H9 (cell line): Measurements from ENCODE around the gene PRDX2. TPM values are rescaled to one million over a fixed set of nuclear protein-coding genes. Genes with fewer than 3 reads are reported as not detected.
A peak's percentile ranks its signal among the peaks of the same experiment; 100 is the strongest.

Source experiments
- DNase-seq: peaks from one replicate; pipeline ENCODE4 v3.0.0-alpha.2; 2017
- H2AFZ ChIP-seq: one replicate; pipeline ENCODE4 v1.6.1; 2013; ENCODE audit warnings: mild to moderate bottlenecking, low read length, control low read depth, moderate library complexity
- H2AK5ac ChIP-seq: 2 replicates; pipeline ENCODE4 v1.6.1; 2013; ENCODE audit warnings: low read length, control low read depth, mixed read lengths; ENCODE audit not compliant: insufficient read length
- H2BK120ac ChIP-seq: one replicate; pipeline ENCODE4 v1.6.1; 2013; ENCODE audit warnings: low read depth, mild to moderate bottlenecking, low read length, control low read depth, inconsistent platforms; ENCODE audit not compliant: poor library complexity, severe bottlenecking
- H2BK12ac ChIP-seq: 2 replicates; pipeline ENCODE4 v1.6.1; 2013; ENCODE audit warnings: low read length, control low read depth, mixed read lengths, low read depth; ENCODE audit not compliant: insufficient read length
- H2BK15ac ChIP-seq: 2 replicates; pipeline ENCODE4 v1.6.1; 2013; ENCODE audit warnings: low read depth, low read length, control low read depth
- H2BK20ac ChIP-seq: one replicate; pipeline ENCODE4 v1.6.1; 2013; ENCODE audit warnings: low read depth, mild to moderate bottlenecking, low read length, control low read depth, inconsistent platforms; ENCODE audit not compliant: poor library complexity, severe bottlenecking
- H2BK5ac ChIP-seq: 2 replicates; pipeline ENCODE4 v1.6.1; 2013; ENCODE audit warnings: low read length, control low read depth, mixed read lengths; ENCODE audit not compliant: insufficient read length
- H3K14ac ChIP-seq: 2 replicates; pipeline ENCODE4 v1.6.1; 2013; ENCODE audit warnings: low read length, control low read depth; ENCODE audit not compliant: insufficient read depth
- H3K18ac ChIP-seq: 2 replicates; pipeline ENCODE4 v1.6.1; 2013; ENCODE audit warnings: low read depth, mild to moderate bottlenecking, mixed read lengths, low read length, control low read depth; ENCODE audit not compliant: insufficient read length
- H3K23ac ChIP-seq: 2 replicates; pipeline ENCODE4 v1.6.1; 2013; ENCODE audit warnings: low read length, control low read depth, mixed read lengths, low read depth; ENCODE audit not compliant: insufficient read length
- H3K23me2 ChIP-seq: 2 replicates; pipeline ENCODE4 v1.6.1; 2013; ENCODE audit warnings: low read depth, mild to moderate bottlenecking, mixed read lengths, low read length, control low read depth; ENCODE audit not compliant: insufficient read length, poor library complexity, severe bottlenecking
- H3K27ac ChIP-seq: 2 replicates; pipeline ENCODE4 v1.5.1; 2013; ENCODE audit warnings: low read length, control low read depth, mixed read lengths, low read depth; ENCODE audit not compliant: insufficient read length
- H3K27me3 ChIP-seq: 2 replicates; pipeline ENCODE4 v1.6.1; 2013; ENCODE audit warnings: low read length, control low read depth, inconsistent platforms; ENCODE audit not compliant: insufficient read depth
- H3K4ac ChIP-seq: 2 replicates; pipeline ENCODE4 v1.6.1; 2013; ENCODE audit warnings: low read depth, mild to moderate bottlenecking, control low read depth, inconsistent platforms, low read length, moderate library complexity
- H3K4me1 ChIP-seq: 2 replicates; pipeline ENCODE4 v1.6.1; 2013; ENCODE audit warnings: low read length, control low read depth, inconsistent platforms; ENCODE audit not compliant: insufficient read depth
- H3K4me2 ChIP-seq: 2 replicates; pipeline ENCODE4 v1.6.1; 2013; ENCODE audit warnings: low read length, control low read depth, mixed read lengths; ENCODE audit not compliant: insufficient read length, insufficient read depth
- H3K56ac ChIP-seq: 2 replicates; pipeline ENCODE4 v1.6.1; 2013; ENCODE audit warnings: low read depth, mild to moderate bottlenecking, mixed read lengths, low read length, control low read depth; ENCODE audit not compliant: insufficient read length
- H3K79me1 ChIP-seq: 2 replicates; pipeline ENCODE4 v1.6.1; 2013; ENCODE audit warnings: low read depth, mild to moderate bottlenecking, moderate library complexity, low read length, control low read depth, inconsistent platforms; ENCODE audit not compliant: insufficient read depth, poor library complexity, severe bottlenecking
- H3K79me2 ChIP-seq: 2 replicates; pipeline ENCODE4 v1.6.1; 2013; ENCODE audit warnings: low read length, control low read depth, inconsistent platforms; ENCODE audit not compliant: insufficient read depth
- H3K9ac ChIP-seq: 2 replicates; pipeline ENCODE4 v1.6.1; 2013; ENCODE audit warnings: low read length, control low read depth, mixed read lengths; ENCODE audit not compliant: insufficient read length; ENCODE audit errors: extremely low read depth
- H3K9me3 ChIP-seq: one replicate; pipeline ENCODE4 v1.6.1; 2013; ENCODE audit warnings: low read depth, low read length, inconsistent platforms; ENCODE audit not compliant: control insufficient read depth
- H3T11ph ChIP-seq: one replicate; pipeline ENCODE4 v1.6.1; 2013; ENCODE audit warnings: mild to moderate bottlenecking, low read length, control low read depth, inconsistent platforms
- H4K20me1 ChIP-seq: one replicate; pipeline ENCODE4 v1.6.1; 2013; ENCODE audit not compliant: control insufficient read depth, insufficient read length, insufficient read depth
- H4K5ac ChIP-seq: 2 replicates; pipeline ENCODE4 v1.6.1; 2013; ENCODE audit warnings: low read depth, mild to moderate bottlenecking, mixed read lengths, low read length, control low read depth; ENCODE audit not compliant: insufficient read length
- H4K8ac ChIP-seq: replicated peaks from 2 replicates; pipeline ENCODE4 v1.6.1; 2013; ENCODE audit warnings: low read length, control low read depth, mixed read lengths, low read depth; ENCODE audit not compliant: insufficient read length
- H4K91ac ChIP-seq: 2 replicates; pipeline ENCODE4 v1.6.1; 2013; ENCODE audit warnings: low read depth, mild to moderate bottlenecking, moderate library complexity, mixed read lengths, low read length, control low read depth; ENCODE audit not compliant: insufficient read length
- H3K27ac Mint-ChIP-seq, 3 experiments: 2 replicates in 2 of 3; 3 replicates in 1 of 3; pipeline ENCODE4 v1.8.0; 2020 to 2021; ENCODE audit warnings: mixed read lengths in 3 of 3, mild to moderate bottlenecking in 1 of 3, moderate library complexity in 1 of 3
- H3K27me3 Mint-ChIP-seq: 2 replicates; pipeline ENCODE4 v1.8.0; 2021; ENCODE audit warnings: low read depth, mild to moderate bottlenecking, moderate library complexity, mixed read lengths
- H3K36me3 Mint-ChIP-seq, 3 experiments: 2 replicates in 2 of 3; 3 replicates in 1 of 3; pipeline ENCODE4 v1.8.0; 2020 to 2021; ENCODE audit warnings: low read depth in 3 of 3, mixed read lengths in 3 of 3; ENCODE audit not compliant: insufficient read depth in 1 of 3
- H3K4me1 Mint-ChIP-seq, 2 experiments: 2 replicates each; pipeline ENCODE4 v1.8.0; 2020; ENCODE audit warnings: mixed read lengths in 2 of 2
- H3K4me3 Mint-ChIP-seq, 2 experiments: 2 replicates in 1 of 2; 3 replicates in 1 of 2; pipeline ENCODE4 v1.8.0; 2020 to 2021; ENCODE audit warnings: mild to moderate bottlenecking in 2 of 2, mixed read lengths in 2 of 2, moderate library complexity in 1 of 2
- H3K9me3 Mint-ChIP-seq, 2 experiments: 2 replicates in 1 of 2; 3 replicates in 1 of 2; pipeline ENCODE4 v1.8.0; 2020; ENCODE audit warnings: mild to moderate bottlenecking in 2 of 2, mixed read lengths in 2 of 2, moderate library complexity in 1 of 2
- CTCF ChIP-seq: fragments of 200-600 bp; sonication (generic); conservative IDR thresholded peaks from 3 replicates; pipeline ENCODE4 v1.8.0; 2021; ENCODE audit warnings: antibody characterized with exemption, mild to moderate bottlenecking
- WGBS: extraction: QIAGEN DNeasy Blood & Tissue Kit; methylation state at CpG from one replicate; pipeline ENCODE4 v1.1.7; 2013; ENCODE audit warnings: missing lambda C conversion rate, low lambda C conversion rate, mixed read lengths; ENCODE audit not compliant: insufficient read length; ENCODE audit errors: extremely low coverage; 5-methylcytosine and 5-hydroxymethylcytosine counted together
- total RNA-seq: library from RNA; stranded (reverse); gene quantifications from 2 replicates; pipeline ENCODE4 v1.2.1, GENCODE V29; 2021

PRDX2 gene
- total RNA-seq, 1 experiment from 2014 or later, result 468 TPM

- no peak within 1 kb of the TSS for H2BK20ac ChIP-seq
- no peak within 1 kb of the TSS for H4K91ac ChIP-seq
- peaks cover 0 to under 1% (median 0%) of the 10 kb centered on the region in 3 experiments; a peak in 2 of 7 replicates for H3K36me3 Mint-ChIP-seq
- H4K5ac ChIP-seq, result no peak within 1 kb of the TSS
- H3T11ph ChIP-seq, result no peak within 1 kb of the TSS
- peak; percentile 89 for DNase-seq
- no CpG with 5 or more reads among the region's 73 CpGs for WGBS
- H3K4me1 ChIP-seq, result peaks cover 2% of the 10 kb centered on the region; the same call in 1 of the 2 replicates
- H3K9ac ChIP-seq, result peak within 1 kb of the TSS; percentile 6
- no peaks in the 10 kb centered on the region for H3K9me3 ChIP-seq
- H2BK12ac ChIP-seq, result no peak within 1 kb of the TSS
- peak within 1 kb of the TSS; percentile 82 for H3K18ac ChIP-seq
- no peaks in the 10 kb centered on the region for H4K20me1 ChIP-seq
- no peak within 1 kb of the TSS for H2AK5ac ChIP-seq
- no peaks in the 10 kb centered on the region for H3K79me2 ChIP-seq
- H3K23ac ChIP-seq, result no peak within 1 kb of the TSS
- H3K23me2 ChIP-seq, result peaks cover 37% of the 10 kb centered on the region
- H3K27ac Mint-ChIP-seq, result peak within 1 kb of the TSS in 2 of 3 experiments; percentile 73 to 90; a peak in 4 of 7 replicates
- no peak within 1 kb of the TSS for H2AFZ ChIP-seq
- no peak within 1 kb of the TSS for H2BK120ac ChIP-seq
- H3K4me1 Mint-ChIP-seq, result peaks cover 40 to 41% of the 10 kb centered on the region in 2 experiments
- peak within 1 kb of the TSS; percentile 92; the same call in 1 of the 2 replicates for H3K14ac ChIP-seq
- H3K4me2 ChIP-seq, result peak within 1 kb of the TSS; percentile 48
- no peak within 1 kb of the TSS for H3K4ac ChIP-seq
- H3K4me3 Mint-ChIP-seq, result peak within 1 kb of the TSS; percentile 85 to 87
- H4K8ac ChIP-seq, result no peak within 1 kb of the TSS
- no peak within 1 kb of the TSS; the same call in 1 of the 2 replicates for H2BK15ac ChIP-seq
- H2BK5ac ChIP-seq, result no peak within 1 kb of the TSS
- TF ChIP-seq CTCF, result no peak
- H3K9me3 Mint-ChIP-seq, result no peaks in the 10 kb centered on the region
- no peak within 1 kb of the TSS for H3K27ac ChIP-seq
- no peak within 1 kb of the TSS for H3K56ac ChIP-seq
- H3K79me1 ChIP-seq, result no peaks in the 10 kb centered on the region
- H3K27me3 ChIP-seq, result no peaks in the 10 kb centered on the region; the same call in 1 of the 2 replicates
- peaks cover 8% of the 10 kb centered on the region for H3K27me3 Mint-ChIP-seq
These were observed 10.1 kb downstream of the PRDX2 start, which contains the start of gene JUNB for GRCh38 chr19:12791345-12792050. Gene JUNB (plus strand): TSS chr19:12791486. CDS start chr19:12791772, 286 bp downstream.
